Islet precursor cell (in vitro differentiated cells): ENCODE measurements around the gene C7orf57.

Experiments used
- DNase-seq: peaks from one replicate; pipeline ENCODE4 v3.0.0-alpha.2; 2018

The C7orf57 gene

GRCh38 chr7:48087349-48087748, 52.0 kb downstream of the C7orf57 start:
- peak; percentile 61 for DNase-seq

GRCh38 chr7:48088559-48089045, 53.3 kb downstream of the C7orf57 start:
- DNase-seq: peak; percentile 98

- DNase-seq: peak; percentile 98
Observed at GRCh38 chr7:48089046-48090003, 54.0 kb downstream of the C7orf57 start, which contains the start of gene UPP1. UPP1 (plus strand) TSS chr7:48089265; CDS start chr7:48094784, 5,519 bp downstream.

- peak; percentile 83 for DNase-seq
Observed at GRCh38 chr7:48090095-48090805, 54.9 kb downstream of the C7orf57 start.

GRCh38 chr7:48091506-48092433, 56.4 kb downstream of the C7orf57 start:
- peak; percentile 38 for DNase-seq

- peak; percentile 35 for DNase-seq
Observed at GRCh38 chr7:48094861-48095293, 59.5 kb downstream of the C7orf57 start.

- peak; percentile 45 for DNase-seq
Observed at GRCh38 chr7:48096273-48096672, 60.9 kb downstream of the C7orf57 start.

- peak; percentile 41 for DNase-seq
Observed at GRCh38 chr7:48097521-48098231, 62.3 kb downstream of the C7orf57 start.

- peak; percentile 35 for DNase-seq
Observed at GRCh38 chr7:48098846-48099245, 63.5 kb downstream of the C7orf57 start.

- DNase-seq: peak; percentile 23
Observed at GRCh38 chr7:48099781-48100180, 64.4 kb downstream of the C7orf57 start.

- DNase-seq: peak; percentile 12
Observed at GRCh38 chr7:48101352-48101751, 66.0 kb downstream of the C7orf57 start.

- peak; percentile 54 for DNase-seq
Observed at GRCh38 chr7:48101968-48102367, 66.6 kb downstream of the C7orf57 start.

GRCh38 chr7:48102530-48102929, 67.2 kb downstream of the C7orf57 start:
- peak; percentile 35 for DNase-seq

- no peak for DNase-seq
Observed at GRCh38 chr7:48105045-48105444, 69.7 kb downstream of the C7orf57 start.

GRCh38 chr7:48106906-48107659, 71.7 kb downstream of the C7orf57 start:
- DNase-seq: no peak

- no peak for DNase-seq
Observed at GRCh38 chr7:48107926-48108472, 72.7 kb downstream of the C7orf57 start.

GRCh38 chr7:48108959-48109847, 73.9 kb downstream of the C7orf57 start:
- no peak for DNase-seq

GRCh38 chr7:48109848-48110663, 74.7 kb downstream of the C7orf57 start:
- peak; percentile 90 for DNase-seq

GRCh38 chr7:48110868-48111267, 75.5 kb downstream of the C7orf57 start:
- no peak for DNase-seq
